Left forelimb (tissue), 1 donor: ENCODE data around the gene LIN54.
A peak's percentile ranks its signal among the peaks of the same experiment; 100 is the strongest.
"Not testable (repeated sequence)": the region's sequence is repeated elsewhere in the genome, so short reads cannot be mapped to it uniquely, and the experiment has no call there.

Source experiments
- DNase-seq: peaks from one replicate; pipeline ENCODE4 v3.0.0-alpha.2; 2018; ENCODE audit warnings: low spot score

The LIN54 gene

DNA sequence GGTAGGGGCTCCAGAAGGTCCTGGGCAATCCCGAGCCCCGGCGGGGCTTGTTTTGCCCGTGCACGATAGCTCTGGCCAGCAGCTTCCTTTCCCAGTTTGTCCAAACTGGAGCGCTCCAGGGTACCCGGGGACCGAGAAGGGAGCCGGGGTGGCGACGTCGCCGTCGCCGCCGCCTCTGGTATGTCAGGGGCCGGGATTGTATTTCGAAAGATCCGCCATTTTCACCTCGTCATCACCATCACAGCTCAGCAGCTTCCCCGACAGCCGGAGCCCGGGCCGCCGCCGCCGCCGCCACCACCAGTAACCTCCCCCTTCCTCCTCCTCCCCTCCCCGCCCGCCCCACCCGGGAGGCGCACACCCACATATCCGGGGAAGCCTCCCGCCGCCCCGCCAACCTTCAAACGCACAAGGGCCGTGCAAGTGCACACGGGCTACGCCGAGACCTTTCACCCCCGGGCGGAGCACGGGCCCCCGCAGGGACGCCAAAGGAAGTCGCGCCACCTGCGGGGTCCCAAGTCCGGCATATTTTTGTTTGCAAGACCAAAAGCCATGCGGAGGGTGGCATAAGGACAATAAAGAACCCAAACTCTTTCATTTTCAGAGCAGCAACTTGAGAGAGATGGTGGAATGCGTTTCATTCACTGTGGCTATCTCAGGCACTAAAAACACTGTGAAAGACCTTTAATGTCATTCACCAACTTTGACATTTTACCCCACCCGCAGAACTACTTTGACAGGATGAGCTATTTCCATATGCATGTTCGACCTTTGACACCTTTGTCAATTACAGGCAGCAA lies at the start of gene LIN54:
LIN54 (minus strand) TSS at position 302 of the 797 bp plus-strand sequence. CDS start 25,979 bp downstream, outside the sequence.
- peak; percentile 85 for DNase-seq

DNA sequence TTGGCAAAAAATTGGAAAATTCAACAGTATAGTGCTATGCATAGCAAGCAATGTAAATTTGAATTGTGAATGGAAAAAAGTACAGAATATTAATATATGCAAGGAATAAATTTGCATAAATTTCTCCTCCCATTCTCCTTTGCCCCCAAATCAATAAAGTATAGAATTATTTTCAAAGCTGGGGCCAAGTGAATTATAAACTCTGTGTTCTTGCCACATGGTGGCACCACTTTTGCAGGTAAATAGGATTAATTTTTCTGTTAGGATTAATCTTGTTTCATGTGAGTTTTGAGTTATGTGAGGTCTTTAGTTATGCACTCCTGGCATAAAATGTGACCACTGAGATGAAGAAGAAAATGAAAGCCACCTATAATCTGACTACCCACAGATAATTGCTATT lies 44.3 kb upstream of the LIN54 start:
- no peak for DNase-seq

DNA sequence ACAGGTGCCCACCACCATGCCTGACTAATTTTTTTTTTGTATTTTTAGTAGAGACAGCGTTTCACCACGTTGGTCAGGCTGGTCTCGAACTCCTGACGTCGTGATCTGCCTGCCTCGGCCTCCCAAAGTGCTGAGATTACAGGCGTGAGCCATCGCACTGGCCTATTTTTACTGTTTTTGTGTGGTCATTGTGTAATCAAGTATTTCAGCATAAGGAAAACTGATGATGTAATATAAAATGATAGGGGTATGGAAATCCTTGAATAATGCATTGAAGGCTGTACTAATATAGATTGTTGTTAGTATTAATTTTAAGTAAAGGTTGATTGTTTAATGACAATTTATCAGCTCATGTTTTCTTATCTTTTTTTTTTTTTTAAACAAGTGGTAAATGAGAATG lies 38.2 kb upstream of the LIN54 start:
- not testable (repeated sequence) for DNase-seq

DNA sequence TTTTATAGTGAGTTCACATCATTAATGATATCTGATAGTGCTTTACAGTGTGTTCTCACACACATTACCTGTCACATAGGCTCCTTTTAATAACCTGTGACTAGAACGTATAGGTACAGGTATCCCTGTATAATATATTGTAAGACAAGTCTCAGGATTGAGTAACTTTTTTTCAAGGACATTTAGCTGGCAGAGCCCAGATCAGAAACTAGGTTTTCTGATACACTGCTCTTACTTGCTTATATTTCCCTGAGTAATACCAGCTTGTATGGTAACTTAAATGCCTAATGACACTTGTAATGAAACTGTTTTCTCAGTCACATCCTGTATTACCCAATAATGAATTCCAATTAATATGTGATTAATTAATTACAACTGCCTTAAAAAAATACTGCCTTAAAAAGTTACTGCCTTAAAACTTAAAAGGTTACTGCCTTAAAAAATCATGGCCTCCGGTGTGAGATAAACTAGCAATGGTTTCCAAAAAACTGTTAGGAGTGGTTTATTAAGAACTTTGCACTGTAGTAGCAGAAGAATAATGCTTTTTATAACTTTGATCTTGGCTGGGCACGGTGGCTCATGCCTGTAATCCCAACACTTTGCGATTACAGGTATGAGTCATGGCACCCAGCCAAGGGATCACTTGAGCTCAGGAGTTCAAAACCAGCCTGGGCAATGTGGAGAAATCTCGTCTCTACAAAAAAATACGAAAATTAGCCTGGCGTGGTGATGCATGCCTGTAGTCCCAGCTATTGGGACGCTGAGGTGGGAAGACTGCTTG lies 36.3 kb upstream of the LIN54 start:
- DNase-seq: no peak

DNA sequence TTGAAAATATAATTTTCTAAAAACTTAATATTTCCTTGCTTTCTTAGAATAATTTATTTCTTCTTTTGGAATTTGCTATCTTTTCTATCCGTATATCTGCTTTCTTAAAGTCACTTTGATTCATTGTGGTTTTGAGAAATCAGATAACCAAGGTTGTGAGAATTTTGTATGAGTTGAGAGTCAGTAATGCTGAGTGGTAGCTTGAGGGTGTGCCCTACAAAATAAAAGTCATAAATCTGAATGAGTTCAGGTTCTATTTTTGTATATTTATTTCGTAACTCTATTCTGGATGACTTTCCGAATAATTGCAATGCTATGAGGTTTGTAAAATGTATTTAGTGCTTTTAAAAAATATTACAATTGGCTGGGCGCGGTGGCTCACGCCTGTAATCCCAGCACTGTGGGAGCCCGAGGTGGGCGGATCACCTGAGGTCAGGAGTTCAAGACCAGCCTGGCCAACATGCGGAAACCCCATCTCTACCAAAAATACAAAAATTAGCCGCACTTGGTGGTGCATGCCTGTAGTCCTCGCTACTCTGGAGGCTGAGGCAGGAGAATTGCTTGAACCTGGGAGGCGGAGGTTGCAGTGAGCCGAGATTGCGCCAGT lies 33.3 kb upstream of the LIN54 start:
- DNase-seq: no peak

DNA sequence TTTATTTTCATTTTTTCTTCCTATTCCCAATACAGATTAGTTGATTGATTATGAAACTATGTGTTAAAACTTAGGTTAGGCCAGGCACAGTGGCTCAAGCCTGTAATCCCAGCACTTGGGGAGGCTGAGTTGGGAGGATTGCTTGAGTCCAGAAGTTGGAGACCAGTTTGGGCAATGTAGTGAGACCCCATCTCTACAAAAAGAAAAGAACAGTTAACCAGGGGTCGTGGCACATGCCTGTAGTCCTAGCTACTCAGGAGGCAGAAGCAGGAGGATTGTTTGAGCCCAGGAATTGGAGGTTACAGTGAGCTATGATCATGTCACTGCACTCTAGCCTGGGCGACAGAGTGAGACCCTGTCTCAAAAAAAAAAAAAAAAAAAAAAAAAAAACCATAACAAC lies 32.5 kb upstream of the LIN54 start:
- not testable (repeated sequence) for DNase-seq

DNA sequence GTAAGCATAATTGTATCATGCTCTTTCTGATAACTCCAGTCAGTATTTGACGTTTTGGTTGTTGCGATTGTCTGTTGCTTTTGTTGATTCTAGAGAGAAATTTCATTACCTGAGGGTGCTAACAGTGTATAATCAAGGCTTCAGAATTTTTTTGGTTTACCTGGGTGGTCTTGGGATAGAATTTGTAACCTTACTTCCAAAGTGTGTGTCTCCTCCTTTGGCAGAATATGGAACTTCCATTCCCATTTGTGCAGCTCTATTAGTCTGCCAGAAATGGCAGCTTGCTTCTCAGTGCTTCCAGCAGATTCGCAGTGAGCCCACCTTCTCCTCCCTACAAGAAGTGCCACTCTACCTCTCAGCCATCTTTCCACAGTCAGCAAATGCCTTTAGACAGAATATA lies 29.6 kb upstream of the LIN54 start:
- DNase-seq: no peak

DNA sequence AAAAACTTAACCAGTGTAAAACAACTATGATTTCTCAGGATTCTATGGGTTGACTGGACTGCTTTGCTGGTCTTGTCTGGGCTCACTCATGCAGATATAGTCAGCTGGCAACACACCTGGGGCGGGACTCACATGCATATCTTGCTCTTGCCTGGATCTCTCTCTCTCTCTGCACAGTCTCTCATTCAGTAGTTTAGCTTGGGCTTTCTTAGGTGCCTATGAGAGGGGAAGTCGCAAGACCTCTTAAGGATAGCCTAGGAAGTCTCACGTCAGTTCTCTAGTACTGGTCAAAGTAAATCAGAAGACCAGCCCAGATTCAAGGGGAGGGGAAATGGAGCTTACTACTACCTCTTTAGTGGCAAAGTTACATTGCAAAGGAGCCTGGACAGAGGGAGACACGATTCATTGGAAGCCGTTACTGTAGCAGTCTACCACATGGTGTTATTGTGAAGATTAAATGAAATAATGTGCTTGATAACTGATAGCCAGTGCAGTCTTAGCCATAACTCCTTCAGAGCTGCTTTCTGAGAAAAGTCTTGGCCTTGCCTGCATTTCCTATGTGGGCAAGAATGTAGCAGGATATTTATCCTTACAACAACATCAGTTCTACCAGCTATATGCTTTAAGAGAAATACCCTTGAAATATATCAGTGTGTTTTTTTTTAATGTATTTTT lies 26.5 kb upstream of the LIN54 start:
- no peak for DNase-seq

DNA sequence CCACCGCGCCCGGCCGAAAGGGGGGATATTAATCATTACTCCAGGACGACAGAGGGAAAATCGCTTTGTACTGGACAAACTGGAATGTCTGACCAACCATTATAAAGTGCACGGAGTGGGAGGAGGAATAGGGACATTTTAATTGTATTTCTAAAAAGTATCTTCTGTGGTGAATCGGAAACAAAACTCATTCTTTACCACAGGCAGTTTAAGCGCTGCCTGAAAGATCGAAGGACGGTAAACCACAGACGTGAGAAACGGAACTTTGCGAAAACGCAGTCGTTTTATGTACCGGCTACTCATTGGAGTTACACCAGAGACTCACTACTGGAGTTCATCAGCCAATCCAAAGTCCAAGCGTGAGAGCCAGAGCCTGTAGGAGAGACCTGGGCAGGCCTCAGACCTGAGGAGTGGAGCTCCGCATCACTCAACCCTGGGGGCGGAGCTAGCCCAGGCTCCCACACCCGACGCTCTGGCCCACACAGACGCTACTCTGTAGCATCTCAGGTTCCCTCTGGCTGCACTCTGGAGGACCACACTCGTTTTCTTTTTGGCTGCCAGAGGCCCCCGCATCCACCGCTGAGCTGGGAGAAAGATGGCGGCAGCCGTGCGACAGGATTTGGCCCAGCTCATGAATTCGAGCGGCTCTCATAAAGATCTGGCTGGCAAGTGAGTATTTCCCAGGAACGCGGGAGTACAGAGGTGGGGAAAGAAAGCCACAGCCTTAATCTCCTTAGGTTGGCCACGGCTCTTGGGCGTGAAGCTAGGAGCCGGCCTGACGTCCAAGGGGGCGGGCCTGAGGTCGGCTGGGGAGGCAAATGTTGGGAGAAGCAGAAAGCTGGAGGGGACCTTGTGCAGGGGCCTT lies 24.2 kb upstream of the LIN54 start, which contains the start of gene COPS4:
COPS4 (plus strand) TSS at position 554 of the 865 bp plus-strand sequence; CDS start at position 596, 42 bp downstream.
- peak; percentile 94 for DNase-seq

DNA sequence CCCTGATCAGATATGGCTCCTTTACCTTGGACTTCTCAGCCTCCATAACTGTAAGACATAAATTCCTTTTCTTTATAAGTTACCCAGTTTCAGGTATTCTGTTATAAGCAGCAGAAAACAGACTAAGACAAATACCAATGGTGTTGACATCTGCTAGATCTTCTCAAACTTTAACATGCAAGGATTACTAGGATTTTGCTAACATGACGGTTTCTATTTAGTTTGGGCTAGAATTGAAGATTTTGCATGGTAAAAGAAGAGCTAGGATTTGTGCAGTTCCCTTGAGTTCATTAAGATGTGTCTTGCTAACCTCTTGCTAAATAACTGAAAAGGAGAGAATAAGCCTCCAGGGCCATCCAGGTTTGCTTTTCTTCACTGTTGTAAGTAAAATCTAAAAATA lies 19.1 kb upstream of the LIN54 start:
- no peak for DNase-seq

DNA sequence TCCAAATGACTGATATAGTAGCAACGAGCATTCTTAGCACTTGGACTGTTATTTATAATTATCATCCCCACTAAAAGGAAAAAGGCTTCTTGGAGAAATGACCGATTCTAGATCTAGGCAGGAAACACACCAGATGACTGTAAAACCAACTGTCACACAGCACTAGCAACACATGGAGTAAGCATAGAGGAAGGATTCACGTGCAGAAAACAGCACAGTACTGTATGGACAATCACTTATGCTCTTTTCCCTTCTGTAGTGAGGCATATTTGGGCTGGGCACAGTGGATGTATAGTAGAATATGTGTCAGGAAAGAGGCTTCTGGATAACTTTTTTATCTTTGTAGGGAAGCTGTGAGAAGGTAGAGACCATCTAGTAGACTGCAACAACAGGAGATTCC lies 18.4 kb upstream of the LIN54 start:
- DNase-seq: no peak

DNA sequence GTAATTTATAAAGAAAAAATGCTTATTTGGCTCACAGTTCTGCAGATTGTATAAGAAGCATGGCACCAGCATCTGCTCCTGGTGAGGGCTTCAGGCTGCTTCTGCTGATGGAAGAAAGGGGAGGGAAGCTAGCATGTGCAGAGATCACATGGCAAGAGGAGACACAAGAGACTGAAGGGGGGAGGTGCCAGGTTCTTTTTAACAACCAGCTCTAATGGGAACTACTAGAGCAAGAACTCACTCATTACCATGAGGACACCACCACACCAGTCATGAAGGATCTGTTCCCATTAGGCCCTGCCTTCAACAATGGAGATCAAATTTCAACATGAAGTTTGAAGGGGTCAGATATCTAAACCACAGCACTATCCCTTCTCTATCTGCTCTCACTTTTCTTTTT lies 14.9 kb upstream of the LIN54 start:
- no peak for DNase-seq

DNA sequence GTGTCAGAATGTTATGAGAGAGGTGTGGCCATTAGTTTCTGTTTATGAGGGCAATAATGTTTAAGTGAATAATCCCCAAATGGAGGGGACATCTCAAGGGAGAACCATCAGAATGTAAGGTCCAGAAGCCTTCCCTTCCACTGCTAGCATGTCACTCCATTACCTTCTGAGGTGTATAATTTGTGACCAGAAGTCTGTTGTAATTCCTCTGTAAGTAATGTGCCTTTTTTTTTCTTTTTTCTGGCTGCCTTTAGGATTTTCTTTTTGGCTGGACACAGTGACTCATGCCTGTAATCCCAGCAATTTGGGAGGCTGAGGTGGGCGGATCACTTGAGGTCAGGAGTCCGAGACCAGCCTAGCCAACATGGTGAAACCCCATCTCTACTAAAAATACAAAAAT lies 13.6 kb upstream of the LIN54 start:
- DNase-seq: no peak

DNA sequence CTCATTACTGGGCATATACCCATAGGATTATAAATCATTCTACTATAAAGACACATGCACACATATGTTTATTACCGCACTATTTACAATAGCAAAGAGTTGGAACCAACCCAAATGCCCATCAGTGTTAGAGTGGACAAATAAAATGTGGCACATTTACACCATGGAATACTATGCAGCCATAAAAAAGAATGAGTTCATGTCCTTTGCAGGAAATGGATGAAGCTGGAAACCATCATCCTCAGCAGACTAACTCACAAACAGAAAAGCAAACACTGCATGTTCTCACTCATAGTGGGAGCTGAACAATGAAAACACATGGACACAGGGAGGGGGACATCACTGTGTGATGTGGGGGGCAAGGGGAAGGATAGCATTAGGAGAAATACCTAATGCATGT lies 13.0 kb upstream of the LIN54 start:
- not testable (repeated sequence) for DNase-seq

DNA sequence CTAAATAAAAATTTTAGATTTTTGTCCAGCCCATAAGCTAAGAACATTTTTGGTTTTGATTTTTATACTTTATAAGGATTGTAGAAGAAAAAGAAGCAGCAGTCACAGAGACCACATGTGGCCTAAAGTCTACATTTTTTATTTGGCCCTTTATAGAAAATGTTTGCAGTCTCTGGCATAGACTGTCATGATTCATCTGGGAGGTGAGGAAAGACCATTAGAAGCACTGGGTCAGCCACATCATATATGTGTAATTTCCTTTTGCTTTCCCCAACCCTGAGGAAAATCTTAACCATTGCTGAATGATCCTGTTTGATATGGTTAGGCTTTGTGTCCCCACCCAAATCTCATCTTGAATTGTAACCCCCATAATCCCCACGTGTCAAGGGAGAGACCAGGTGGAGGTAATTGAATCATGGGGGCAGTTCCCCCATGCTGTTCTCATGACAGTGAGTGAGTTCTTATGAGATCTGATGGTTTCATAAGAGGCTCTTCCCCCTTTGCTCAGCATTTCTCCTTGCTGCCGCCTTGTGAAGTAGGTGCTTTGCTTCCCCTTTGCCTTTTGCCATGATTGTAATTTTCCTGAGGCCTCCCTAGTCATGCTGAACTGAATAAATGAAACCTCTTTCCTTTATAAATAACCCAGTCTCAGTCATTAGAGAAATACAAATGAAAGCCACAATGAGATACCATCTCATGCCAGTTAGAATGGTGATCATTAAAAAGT lies 12.3 kb upstream of the LIN54 start:
- DNase-seq: no peak

DNA sequence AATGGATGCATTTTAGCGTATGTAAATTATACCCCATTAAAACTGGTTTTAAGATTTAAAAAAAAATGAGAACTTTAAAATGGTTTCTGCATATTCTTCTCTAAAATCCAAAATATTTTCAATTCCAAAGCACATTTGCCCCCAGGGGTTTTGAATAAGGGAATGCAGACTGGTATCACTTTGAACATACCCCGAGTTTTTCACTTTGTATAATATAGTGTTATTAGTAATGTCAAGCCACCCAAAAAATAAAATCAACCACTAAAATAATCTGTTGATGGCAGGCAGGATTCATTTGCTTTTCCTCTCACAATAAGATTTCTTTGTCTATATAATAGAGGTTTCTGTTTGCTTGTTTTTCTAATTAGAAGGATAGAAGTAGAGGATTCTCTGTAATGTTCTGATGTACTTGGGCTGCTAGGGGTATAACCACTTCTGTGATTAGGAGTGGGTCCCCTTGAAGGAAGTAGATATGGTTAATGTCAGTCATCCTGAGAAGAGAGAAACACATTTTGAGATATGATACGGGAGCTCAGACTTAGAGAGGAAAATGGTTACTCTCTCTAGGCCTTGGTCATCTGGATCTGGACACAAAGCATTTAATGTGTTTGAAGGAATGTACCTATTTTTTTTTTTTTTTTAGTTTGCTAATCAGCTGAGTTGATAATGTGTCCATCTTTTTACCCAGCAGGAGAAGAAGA lies 9.3 kb upstream of the LIN54 start:
- no peak for DNase-seq

DNA sequence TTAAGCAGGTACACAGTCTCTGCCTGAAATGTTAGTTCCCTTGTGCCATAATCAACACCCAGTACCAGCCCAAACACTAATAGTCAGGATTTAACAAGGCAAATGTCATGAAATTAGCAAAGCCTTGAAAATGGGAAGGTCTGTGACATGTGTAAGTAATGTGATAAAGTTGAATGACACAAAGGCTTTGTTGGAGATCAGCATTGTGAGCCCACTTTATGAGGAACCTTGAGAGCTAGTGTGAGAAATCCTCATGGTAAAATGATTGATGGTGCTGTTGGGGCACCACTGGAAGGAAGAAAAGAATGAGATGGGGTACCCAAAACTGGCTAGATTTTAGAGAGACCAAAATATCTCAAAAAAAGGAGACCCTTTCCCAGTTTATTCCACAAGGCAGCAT lies 3.3 kb upstream of the LIN54 start:
- DNase-seq: no peak

DNA sequence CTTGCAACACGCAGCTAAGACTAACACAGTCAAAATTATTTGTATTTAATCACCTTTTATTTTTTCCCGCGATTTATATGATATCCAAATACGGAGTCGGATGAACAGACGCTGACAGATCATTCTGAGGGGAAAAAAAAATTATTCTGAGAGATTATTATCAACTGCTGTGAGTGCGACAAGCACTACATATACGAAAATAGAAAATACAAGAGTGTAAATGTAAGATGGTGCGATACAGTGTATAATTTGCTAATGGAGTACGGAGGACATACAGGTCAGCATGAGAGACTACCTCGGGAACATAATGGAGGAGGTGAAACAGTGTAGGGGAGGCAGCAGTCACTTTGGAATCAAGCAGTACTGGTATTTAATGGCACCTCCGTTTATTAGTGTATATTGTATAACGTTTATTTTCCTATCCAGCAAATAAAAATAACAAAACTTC lies 2.8 kb upstream of the LIN54 start:
- no peak for DNase-seq

DNA sequence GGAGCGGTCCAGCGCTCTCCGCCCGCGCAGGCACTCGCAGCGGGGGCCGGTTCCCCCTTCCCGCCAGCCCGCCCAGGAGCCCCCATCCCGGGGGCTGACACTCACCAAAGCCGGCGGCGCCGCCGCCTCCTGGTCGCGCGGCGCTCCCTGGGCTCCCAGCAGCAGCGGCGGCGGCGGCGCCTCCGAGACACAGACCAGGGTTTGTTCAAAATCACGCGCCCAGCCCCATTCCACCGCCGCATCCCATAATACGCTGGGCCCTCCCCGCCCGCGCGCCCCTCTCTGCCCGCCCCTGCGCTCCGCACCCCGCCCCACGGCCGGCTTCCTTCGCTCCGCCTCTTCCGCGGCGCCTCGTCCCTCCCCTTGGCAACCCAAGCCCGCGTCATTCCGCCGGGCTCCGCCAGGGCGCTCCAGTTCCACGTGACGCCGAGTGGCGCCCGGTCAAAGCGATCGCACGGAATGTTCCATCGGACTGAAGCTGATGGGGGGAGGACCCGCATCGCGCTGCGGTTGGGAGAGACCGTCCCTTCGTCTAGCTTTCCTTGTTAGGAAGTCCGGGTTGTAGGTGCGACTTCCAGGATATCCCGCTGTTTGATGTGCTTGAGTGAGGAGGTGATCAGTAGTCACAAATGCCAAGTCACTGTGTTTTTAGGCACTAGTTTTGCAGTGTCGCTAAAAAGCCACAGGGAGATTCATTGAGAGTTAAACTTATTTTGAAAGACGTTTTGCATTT lies 2.2 kb upstream of the LIN54 start:
- DNase-seq: peak; percentile 99
